NCI-H2107 (cell line): ENCODE data around the gene NKAIN4.

Experiments used
- DNase-seq: peaks from one replicate; lab custom pipeline; 2025; lab: John Stamatoyannopoulos, UW

NKAIN4 gene

GRCh38 chr20:63254232-63254605, at the start of gene NKAIN4:
Gene NKAIN4, minus strand, starts transcription at chr20:63254463. Its CDS starts 13 bp downstream, at chr20:63254450.
- no peak for DNase-seq

GRCh38 chr20:63303095-63303666, 48.9 kb upstream of the NKAIN4 start:
- no peak for DNase-seq

GRCh38 chr20:63301671-63302070, 47.4 kb upstream of the NKAIN4 start:
- DNase-seq, result no peak

- no peak for DNase-seq
Observed at GRCh38 chr20:63298731-63299312, 44.6 kb upstream of the NKAIN4 start.

- DNase-seq, result no peak
Observed at GRCh38 chr20:63297796-63298572, 43.7 kb upstream of the NKAIN4 start.

- DNase-seq, result no peak
Observed at GRCh38 chr20:63297371-63297781, 43.1 kb upstream of the NKAIN4 start.

- DNase-seq, result no peak
Observed at GRCh38 chr20:63296531-63297299, 42.5 kb upstream of the NKAIN4 start.

GRCh38 chr20:63295846-63296245, 41.6 kb upstream of the NKAIN4 start:
- no peak for DNase-seq

GRCh38 chr20:63295422-63295821, 41.2 kb upstream of the NKAIN4 start:
- no peak for DNase-seq

- no peak for DNase-seq
Observed at GRCh38 chr20:63295018-63295417, 40.8 kb upstream of the NKAIN4 start.

- DNase-seq, result no peak
Observed at GRCh38 chr20:63294536-63294900, 40.3 kb upstream of the NKAIN4 start.

- DNase-seq, result no peak
Observed at GRCh38 chr20:63293871-63294535, 39.7 kb upstream of the NKAIN4 start.

GRCh38 chr20:63293456-63293855, 39.2 kb upstream of the NKAIN4 start:
- DNase-seq, result no peak

GRCh38 chr20:63292904-63293303, 38.6 kb upstream of the NKAIN4 start, which contains the start of gene COL20A1:
Gene COL20A1, plus strand, starts transcription at chr20:63293186. Its CDS starts 1,922 bp downstream, at chr20:63295108.
- DNase-seq, result no peak

GRCh38 chr20:63292292-63292701, 38.0 kb upstream of the NKAIN4 start:
- no peak for DNase-seq

- DNase-seq, result no peak
Observed at GRCh38 chr20:63291811-63292210, 37.5 kb upstream of the NKAIN4 start.

- DNase-seq, result peak; percentile 30
Observed at GRCh38 chr20:63290677-63291472, 36.6 kb upstream of the NKAIN4 start.

- DNase-seq, result no peak
Observed at GRCh38 chr20:63290136-63290676, 35.9 kb upstream of the NKAIN4 start.

- DNase-seq, result no peak
Observed at GRCh38 chr20:63289311-63290135, 35.3 kb upstream of the NKAIN4 start.
